IMR-90 (cell line): ENCODE data around the gene C1QTNF5.

ENCODE experiments used
- CHD1 ChIP-seq: IDR thresholded peaks from 2 replicates; pipeline ENCODE4 v1.6.1; 2012; ENCODE audit warnings: low read depth, low read length, improper control_type of control experiment
- MAFK ChIP-seq: IDR thresholded peaks from 2 replicates; pipeline ENCODE4 v1.6.1; 2012; ENCODE audit warnings: low read depth, low read length, improper control_type of control experiment
- POLR2A ChIP-seq: IDR thresholded peaks from 2 replicates; pipeline ENCODE4 v1.6.1; 2012; ENCODE audit warnings: mild to moderate bottlenecking, low read depth, low read length
- RCOR1 ChIP-seq: IDR thresholded peaks from 2 replicates; pipeline ENCODE4 v1.6.1; 2012; ENCODE audit warnings: mild to moderate bottlenecking, low read length, improper control_type of control experiment; ENCODE audit not compliant: insufficient replicate concordance
- RFX5 ChIP-seq: IDR thresholded peaks from 2 replicates; pipeline ENCODE4 v1.8.0; 2012; ENCODE audit warnings: low read depth, mild to moderate bottlenecking, low read length, moderate library complexity
- TF ChIP-seq, protein P1 (sequence below): conservative IDR thresholded peaks from 2 replicates; pipeline ENCODE4 v1.5.1; 2012; ENCODE audit warnings: mild to moderate bottlenecking, low read depth, low read length, improper control_type of control experiment
- TF ChIP-seq, protein P2 (sequence below): fragments of 150-350 bp; IDR thresholded peaks from 2 replicates; pipeline ENCODE4 v1.6.1; 2016; ENCODE audit warnings: low read depth, mild to moderate bottlenecking, low read length, moderate library complexity, borderline replicate concordance

- TF ChIP-seq, protein P1, sequence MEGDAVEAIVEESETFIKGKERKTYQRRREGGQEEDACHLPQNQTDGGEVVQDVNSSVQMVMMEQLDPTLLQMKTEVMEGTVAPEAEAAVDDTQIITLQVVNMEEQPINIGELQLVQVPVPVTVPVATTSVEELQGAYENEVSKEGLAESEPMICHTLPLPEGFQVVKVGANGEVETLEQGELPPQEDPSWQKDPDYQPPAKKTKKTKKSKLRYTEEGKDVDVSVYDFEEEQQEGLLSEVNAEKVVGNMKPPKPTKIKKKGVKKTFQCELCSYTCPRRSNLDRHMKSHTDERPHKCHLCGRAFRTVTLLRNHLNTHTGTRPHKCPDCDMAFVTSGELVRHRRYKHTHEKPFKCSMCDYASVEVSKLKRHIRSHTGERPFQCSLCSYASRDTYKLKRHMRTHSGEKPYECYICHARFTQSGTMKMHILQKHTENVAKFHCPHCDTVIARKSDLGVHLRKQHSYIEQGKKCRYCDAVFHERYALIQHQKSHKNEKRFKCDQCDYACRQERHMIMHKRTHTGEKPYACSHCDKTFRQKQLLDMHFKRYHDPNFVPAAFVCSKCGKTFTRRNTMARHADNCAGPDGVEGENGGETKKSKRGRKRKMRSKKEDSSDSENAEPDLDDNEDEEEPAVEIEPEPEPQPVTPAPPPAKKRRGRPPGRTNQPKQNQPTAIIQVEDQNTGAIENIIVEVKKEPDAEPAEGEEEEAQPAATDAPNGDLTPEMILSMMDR, result no peak
- no peak for TF ChIP-seq CHD1
- TF ChIP-seq RCOR1, result no peak
- no peak for TF ChIP-seq POLR2A
- no peak for TF ChIP-seq RFX5
- no peak for TF ChIP-seq MAFK
- TF ChIP-seq, protein P2, sequence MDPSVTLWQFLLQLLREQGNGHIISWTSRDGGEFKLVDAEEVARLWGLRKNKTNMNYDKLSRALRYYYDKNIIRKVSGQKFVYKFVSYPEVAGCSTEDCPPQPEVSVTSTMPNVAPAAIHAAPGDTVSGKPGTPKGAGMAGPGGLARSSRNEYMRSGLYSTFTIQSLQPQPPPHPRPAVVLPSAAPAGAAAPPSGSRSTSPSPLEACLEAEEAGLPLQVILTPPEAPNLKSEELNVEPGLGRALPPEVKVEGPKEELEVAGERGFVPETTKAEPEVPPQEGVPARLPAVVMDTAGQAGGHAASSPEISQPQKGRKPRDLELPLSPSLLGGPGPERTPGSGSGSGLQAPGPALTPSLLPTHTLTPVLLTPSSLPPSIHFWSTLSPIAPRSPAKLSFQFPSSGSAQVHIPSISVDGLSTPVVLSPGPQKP, result no peak
These were observed 40.3 kb downstream of the C1QTNF5 start for GRCh38 chr11:119300198-119300964.
